Stromal cell of bone marrow (primary cell): ENCODE results near the gene DPP9.
A peak's percentile ranks its signal among the peaks of the same experiment; 100 is the strongest.

Experiments
- DNase-seq: peaks from one replicate; pipeline ENCODE4 v3.0.0-alpha.2; 2012; ENCODE audit warnings: low read depth

The DPP9 gene

DNA sequence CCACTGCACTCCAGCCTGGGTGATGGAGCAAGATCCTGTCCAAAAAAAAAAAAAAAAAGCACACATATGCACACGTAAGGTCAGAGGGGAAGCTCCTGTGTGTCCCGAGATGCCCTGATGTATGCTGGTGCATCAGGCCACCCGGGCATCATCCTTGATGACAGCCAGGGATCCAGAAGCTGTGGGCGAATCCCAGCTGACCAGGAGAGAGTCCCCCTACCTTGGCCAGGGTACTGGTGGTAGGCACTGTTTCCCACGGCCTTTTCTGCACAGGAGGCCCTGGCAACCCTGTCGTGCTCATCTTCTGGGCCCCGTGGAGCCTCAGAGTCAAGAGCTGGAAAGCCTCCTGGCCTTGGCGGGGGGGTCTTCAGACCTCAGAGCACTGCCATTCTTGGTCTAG lies 67.5 kb downstream of the DPP9 start:
- DNase-seq = no peak

DNA sequence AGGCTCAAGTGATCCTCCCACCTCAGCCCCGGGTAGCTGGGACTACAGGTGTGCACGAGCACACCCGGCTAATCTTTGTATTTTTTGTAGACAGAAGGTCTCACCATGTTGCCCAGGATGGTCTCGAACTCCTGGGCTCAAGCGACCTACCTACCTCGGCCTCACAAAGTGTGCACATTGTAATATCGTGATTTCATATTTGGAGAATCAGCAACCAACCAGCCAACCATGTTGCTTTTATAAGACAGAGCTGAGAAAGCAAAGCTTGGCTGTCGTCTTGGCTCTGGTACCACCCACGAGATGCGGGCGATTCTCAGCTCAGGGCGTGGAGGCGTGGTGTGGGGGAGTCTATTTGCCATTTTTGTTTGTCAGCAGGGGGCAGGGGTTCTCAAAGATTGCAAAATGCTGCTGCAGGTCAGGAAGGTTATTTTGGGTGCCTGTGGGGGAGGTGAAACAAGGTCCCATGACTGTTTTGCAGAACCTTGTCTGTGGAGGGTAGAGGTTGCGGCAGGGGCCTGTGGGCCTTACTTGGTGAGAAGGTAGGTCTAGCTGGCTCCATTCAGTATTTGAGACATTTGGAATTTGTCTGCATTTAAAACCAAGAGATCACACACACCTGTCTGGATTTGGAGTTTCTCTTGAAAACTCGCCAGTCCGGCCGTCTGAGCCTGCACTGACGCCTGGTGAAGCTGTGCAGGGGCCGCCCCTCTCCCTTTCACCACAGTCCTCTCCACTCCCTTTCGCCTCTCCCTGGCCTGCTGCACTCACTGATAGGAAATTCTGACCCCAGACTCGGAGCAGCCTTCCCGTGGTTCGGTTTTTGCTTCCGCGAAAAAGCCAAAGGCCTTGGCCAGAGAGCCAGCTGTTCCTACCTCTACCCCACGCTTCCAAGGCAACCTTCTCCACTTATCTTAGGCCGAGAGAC lies 68.9 kb downstream of the DPP9 start:
- DNase-seq = no peak

DNA sequence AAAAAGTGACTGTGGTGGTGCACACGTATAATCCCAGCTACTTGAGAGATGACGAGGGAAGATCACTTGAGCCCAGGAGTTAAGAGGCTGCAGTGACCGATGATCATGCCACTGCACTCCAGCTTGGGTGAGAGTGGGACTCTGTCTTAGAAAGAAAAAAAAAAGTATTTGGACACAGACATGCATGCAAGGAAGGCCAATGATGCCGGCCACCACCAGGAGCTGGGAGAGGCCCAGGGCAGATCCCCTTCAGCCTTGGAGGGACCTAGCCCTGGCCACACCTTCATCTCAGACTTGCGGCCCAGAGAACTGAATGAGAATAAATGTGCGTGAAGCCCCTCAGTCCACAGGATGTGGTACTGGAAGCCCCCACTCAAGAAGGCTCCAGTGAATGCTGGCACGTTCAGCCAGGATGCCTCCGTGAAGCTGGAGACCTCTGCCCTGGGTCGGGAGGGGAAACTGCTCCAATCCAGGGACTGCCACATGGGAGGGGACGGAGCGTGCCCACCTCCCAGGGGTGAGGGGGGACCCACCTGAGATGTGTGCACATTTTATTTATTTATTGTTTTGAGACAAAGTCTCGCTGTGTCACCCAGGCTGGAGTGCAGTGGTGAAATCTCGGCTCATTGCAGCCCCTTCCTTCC lies 69.7 kb downstream of the DPP9 start:
- no peak for DNase-seq

DNA sequence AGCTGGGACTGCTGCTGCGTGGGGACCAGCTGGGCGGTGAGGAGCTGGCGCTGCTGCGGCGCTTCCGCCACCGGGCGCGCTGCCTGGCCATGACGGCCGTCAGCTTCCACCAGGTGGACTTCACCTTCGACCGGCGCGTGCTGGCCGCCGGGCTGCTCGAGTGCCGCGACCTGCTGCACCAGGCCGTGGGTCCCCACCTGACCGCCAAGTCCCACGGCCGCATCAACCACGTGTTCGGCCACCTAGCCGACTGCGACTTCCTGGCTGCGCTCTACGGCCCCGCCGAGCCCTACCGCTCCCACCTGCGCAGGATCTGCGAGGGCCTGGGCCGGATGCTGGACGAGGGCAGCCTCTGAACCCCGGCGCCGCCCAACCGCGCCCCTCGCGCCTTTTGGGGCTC lies 71.6 kb downstream of the DPP9 start:
- DNase-seq = no peak

DNA sequence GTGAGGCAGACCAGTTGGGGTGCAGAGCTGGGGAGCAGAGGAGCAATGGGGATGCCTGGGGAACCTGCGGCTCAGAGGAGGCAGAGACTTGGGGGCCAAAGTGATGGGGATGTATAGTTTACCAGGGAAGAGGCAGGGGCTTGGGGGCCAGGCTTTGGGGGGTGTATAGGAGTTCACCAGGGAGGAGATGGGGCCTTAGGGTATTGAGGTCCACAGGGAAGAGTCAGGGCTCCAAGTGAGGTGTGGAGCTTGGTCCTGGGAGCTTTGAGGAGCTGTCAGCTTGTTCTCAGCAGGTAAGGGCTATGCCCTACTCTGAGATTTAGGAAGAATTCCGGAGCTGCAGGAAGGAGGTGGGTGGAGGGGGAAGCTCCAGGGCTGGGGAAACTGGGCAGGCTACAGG lies 73.5 kb downstream of the DPP9 start:
- no peak for DNase-seq

DNA sequence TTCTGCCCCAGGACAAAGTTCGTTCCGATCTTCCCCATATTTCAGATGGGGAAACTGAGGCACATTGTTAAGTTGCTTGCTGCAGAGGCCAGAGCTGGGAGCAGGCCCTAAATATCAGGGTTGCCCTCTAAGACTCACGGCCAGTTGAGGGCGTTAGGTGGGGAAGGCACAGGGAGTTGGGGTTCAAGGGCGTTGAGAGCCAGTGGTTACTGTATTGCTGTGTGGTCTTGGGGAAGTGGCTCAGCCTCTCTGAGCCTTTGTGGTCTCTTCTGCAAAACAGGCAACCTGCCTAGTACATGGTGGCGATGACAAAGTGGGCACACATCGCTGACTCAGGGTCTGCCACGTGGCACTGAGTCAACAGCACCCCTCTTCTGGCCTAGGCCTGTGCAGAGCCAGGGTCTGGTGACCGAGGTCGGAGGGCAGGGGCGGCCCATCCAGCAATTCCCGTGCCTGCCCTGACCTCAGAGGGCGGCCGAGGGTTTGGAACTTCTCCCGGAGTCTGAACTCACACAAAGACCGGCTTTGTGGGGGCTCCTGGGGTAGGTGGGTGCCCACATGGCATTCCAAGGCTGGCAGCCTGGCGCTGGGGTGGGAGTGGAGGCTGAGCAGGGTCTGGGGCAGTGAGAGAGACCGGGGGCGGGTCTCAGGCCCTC lies 74.1 kb downstream of the DPP9 start:
- DNase-seq = no peak

DNA sequence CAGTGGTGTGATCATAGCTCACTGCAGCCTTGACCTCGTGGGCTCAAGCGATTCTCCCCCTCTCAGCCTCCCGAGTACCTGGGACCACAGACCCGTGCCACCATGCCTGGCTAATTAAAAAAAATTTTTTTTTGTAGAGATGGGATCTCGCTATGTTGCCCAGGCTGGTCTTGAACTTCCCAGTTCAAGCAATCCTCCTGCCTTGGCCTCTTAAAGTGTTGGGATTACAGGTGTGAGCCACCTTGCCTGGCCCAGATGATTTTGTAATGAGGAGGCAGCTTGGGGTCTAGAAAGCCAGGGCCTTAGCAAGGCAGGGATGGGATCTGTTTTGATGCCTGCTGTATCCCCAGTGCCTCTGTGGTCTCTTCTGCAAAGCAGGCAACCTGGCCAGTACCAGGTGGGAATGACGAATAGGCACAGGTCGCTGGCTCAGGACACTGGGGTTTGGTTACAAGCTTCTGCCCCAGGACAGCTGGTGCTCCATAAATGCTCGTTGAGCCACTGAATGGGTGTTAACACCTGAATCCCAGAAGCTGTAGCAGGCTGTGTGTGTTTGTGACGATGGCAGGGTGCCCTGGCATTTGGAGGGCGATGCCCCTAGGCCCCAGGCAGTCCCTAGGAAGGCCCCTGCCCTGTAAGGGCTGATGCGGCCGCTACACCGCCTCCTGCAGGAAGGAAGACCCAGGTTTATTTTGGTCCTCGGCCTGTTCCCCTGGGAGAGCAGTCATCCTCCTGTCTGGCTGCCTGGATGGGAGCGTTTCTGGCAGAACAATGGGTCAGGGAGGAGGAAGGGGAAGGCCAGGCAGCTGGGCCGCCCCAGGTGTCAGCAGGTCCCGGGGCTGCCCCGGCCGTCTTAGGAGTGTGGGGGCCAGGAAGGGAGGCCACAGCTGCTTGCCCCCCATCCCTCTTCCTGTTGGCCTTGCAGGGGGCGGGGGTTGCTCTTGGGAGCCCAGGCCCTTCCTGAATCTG lies 75.7 kb downstream of the DPP9 start:
- peak; percentile 18 for DNase-seq

DNA sequence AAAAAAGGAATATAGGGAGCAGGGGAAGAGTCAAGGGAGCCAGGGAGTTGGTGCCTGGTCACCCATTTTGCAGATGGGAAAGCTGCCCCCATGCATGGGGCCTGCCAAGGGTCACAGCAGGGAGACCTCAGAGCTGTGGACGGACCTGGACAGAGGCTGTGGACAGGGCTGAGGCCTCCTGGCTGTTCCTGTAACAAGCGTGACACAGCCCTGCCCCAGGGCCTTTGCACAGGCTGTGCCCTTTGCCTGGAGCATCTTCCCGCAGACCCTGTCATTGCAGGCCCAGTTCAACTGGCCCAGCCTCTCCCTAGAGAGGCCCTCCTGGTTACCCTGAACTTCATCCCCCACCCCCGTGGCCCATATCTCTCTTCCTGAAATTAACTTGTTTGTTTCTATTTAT lies 77.9 kb downstream of the DPP9 start:
- no peak for DNase-seq

DNA sequence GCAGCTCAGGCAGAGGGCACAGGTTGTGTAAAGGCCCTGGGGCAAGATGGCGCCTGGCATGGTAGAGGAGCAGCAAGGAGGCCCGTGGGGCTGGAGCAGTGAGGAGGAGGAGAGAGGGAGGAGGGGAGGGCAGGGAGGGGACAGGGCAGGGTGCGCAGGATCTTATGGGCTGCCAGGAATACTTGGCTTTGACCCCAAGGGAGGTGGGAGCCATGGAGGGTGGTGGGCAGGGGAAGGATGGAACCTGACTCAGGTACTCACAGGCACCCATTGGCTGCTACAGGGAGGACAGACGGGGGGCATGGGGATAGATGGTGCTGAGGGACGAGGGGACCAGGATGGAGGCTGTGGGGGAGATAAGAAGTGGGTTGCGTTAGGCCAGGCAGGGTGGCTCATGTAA lies 81.0 kb downstream of the DPP9 start:
- no peak for DNase-seq

DNA sequence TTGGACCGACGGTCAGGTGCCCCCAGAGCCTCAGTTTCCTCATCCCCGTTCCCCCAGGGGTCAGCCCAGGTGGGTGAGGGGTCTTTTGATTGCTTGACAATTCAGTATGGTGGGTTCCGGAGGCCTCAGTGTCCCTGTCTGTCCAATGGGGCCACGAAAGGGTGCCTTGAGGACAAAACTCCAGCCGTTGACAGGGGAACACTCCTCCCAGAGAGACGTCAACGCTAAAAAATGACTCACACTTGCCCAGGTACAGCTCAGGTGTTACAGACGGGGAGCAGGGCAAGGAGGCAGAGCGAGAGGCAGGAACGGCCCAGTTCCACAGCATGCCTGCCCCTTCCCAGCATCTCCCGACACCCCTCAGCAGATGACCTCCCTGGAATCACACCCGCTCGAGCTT lies 82.5 kb downstream of the DPP9 start:
- DNase-seq = no peak

DNA sequence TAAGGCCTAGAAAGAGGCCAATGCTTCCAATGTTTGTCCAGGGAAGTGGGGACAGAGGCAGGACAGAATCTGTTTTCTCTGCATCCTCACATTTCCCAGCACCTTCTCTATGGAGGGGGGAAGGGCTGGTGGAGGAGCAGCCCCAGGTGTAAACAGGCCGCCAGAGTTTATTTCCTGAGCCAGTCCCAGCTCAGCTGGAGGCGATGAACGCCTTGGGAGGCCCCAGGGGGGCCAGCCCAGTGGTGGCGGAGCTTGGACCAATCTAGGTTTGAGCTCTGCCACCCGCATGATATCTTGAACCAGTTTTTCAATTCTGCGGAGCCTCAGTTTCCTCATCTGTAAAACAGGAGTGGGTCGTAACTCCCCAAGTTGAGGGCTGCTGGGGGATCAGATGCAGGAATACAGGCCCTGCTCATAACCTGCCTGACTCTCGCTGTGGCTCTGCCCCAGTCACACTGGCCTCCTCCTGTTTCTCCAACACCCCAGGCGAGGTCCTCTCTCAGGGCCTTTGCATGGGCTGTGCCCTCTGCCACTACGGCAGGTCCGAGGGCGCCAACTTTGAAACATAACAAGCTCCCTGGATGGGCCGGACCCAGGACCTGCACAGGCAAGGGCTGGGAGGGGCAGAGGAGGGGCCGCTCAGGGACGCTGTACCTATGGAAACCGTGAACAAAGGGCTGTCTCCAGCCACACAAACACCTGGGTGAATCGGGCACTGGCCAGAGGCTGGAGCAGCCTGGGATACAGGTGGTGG lies 83.2 kb downstream of the DPP9 start:
- no peak for DNase-seq

DNA sequence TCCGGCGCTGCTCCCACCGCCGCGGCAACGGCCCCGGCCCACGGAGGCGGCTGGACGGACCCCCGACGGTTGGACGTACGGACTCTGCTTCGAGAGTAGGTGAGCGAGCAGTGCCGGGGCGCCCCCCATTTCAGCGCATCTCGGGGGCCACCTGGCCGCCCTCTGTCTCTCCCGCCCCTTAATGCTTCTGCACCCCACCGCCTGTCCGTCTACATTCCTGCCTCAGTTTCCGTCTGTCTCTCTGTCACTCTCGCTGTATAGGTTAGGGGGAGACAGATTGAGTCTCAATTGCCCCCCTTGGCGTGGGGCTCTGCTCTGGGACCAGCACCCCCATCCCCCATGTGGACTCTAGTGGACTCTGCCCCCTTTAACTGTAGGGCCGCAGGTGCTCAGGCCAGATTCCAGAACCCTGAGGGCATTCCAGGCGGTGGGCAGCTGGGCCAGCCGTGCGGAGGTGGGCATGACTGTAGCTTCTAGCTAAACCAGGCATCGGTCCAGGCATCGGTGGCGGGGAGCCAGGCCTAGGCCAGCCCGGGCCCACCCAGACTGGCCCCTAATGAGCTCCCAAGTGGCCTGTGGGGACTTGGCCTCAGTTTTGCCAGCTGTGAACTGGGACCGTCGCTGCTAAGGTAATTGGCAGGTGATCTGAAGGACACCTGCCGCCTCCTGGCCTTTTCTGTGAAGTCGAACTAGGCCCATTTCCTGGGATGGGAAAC lies 84.0 kb downstream of the DPP9 start:
- no peak for DNase-seq

DNA sequence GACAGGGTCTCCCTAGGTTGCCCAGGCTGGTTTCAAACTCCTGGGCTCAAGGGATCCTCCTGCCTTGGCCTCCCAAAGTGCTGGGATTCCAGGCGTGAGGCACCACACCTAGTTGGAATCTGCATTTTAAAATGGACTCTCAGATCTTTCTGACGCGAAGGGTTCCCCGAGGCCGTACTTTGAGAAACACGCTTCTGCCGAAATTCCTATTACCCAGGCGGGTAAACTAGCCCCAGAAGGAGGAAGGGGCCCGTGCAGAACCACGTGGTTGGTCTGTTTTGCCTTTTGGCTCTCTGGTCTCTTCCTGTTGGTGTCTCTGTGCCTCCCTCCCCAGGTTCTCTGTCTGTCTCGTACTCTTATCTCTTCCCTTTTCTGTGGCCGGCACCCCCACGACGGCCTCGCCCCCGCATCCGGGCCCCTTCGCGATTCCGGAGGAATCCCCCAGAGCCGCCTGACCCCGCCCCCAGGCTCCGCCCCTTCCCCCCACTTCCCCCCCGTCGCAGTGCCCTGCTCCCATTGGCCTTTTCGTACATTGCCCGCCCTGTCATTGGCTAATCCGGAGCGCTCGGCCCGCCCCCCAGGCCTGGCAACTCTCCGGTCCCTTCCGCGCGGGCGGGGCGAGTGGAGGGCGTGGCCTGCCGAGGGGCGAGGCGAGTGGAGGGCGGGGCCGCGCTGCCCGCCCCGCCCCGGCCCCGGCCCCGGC lies 84.7 kb downstream of the DPP9 start, which contains the start of gene TNFAIP8L1:
TNFAIP8L1 (plus strand) TSS at position 689 of the 703 bp plus-strand sequence. CDS start 12,354 bp downstream, outside the sequence.
- DNase-seq = peak; percentile 85

DNA sequence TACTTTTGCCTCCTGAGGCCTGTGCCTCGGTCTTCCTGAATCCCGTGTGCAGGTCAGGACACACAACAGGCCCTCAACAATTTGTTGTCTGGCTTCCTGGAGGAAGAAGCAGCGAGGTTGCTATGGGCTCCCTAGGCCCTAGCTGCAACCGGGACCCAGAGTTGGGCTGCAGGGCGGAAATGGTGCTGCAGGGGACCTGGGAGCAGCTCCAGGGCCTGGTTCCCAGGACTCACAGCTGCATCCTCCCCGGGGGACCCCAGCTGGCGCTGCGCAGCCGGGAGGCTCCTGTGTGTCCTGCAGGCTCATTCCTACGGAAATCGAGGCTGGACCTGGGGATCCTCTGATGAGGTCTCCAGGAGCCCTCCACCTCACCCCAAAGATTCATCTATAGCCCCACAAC lies 85.3 kb downstream of the DPP9 start:
- DNase-seq = no peak

DNA sequence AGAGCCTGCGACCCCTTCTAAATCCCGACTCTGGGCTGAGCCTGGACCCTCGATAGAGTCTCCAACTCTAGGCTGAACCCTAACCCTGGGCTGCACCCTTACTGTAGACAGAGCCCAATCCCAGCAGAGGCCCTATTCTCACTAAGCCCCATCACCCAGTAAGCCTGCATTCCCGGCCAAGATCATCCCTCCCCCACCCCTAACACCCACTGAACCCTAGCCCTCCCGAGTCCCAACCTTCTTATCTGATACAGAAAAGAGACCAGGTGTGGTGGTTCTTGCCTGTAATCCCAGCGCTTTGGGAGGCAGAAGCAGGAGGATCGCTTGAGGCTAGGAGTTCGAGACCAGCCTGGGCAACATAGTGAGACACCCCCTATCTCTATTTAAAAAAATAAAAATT lies 86.9 kb downstream of the DPP9 start:
- no peak for DNase-seq

DNA sequence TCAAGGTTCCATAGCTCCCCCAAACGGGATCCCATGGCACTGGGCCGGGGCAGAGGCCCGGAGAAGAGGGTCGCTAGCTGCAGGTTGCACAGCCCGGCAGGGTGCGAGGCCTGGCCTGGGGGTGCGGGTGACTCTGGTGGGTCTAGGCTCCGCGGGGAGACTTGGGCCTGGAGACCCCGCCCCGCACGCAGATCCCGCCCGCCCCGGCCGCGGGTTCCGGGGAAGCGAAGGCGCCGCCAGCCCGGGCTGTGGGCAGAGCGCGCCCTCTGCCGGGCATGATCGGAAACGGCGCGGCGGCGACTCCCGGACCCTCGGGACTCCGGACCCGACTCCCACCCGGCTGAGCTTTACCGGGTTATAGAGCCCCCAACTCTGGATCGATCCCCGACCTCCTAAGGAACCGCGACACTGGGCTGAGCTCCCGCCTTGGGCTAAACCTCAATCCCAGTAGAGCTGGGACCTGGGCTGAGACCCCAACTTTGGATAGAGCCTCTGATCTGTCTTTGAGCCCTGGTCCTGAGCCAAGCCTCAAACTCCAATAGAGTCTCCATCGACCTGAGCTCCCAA lies 87.4 kb downstream of the DPP9 start:
- peak; percentile 18 for DNase-seq

DNA sequence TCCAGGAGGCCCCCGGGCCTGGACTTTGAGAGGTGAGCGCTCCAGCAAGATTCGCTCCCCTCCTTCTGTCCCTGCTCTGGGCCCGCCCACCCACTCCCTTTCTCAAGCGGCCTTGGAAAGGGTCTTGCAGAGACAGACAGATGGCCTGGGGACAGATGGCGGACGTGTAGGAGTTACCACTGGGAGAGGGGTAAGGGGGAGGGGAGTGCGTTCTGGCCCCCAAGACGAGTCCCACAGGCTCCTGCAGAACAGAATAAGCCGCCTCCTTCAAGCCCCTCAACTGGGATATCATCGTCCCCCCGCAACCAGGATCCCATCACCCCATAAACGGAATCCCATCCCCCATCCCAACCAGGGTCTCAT lies 87.9 kb downstream of the DPP9 start:
- DNase-seq = no peak

DNA sequence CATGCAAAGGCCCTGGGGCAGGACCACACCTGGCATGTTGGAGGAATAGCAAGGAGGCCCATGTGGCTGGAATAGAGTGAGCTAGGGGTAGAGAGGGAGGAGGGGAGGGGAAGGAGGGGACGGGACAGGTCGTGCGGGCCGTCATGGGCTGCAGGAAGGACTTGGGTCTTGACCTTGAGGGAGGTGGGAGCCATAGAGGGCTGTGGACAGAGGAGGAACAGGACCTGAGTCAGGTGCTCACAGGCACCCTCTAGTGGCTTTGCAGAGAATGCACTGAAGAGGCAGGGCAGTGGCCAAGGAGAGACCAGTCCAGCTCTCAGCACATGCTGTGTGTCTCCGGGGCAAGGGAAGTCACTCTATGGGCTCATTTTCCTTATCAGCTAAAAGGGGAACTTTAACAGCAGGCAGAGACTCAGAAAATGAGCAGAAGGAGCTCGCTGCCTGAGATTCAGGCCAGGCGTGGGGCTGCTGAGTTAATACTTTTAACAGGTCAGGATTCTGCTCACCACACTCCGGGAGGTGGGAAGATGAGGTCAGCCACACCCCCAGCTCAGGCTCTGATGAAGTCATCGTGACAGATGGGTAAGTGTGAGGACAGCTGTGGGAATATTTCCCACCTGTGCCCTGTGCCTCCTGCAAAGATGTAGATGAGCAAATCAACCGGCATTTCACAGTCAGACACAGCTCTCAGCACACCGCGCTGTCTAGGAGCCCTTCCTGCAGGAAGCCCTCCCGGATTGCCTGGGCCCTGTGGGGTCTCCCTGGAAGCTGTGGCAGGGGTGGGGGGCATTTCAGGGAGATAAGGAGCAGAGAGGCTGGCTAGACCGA lies 90.3 kb downstream of the DPP9 start:
- peak; percentile 33 for DNase-seq
